K562 (cell line): ENCODE results near the gene ABCC12. TPM values are rescaled to one million over a fixed set of nuclear protein-coding genes. Genes with fewer than 3 reads are reported as not detected.

Source experiments
- ATAC-seq: fragments of 200-7000 bp; cut with Tn5 transposase; 3 replicates; pipeline ENCODE4 v1.9.1; 2020; ENCODE audit warnings: moderate library complexity
- BruUV-seq: library from RNA; stranded (reverse); fragments of 400-500 nt; replicated peaks from 2 replicates; lab custom pipeline; 2021; lab: Mats Ljungman, UMichigan
- CTCF ChIA-PET: fragments of 300-600 bp; formaldehyde crosslinking; extraction: SDS; loops from one replicate; lab custom pipeline; 2021; ENCODE audit warnings: low intra/inter-chr PET ratio; lab: Yijun Ruan, JAX
- POLR2A ChIA-PET: fragments of 300-600, 350-650 bp; sonication (Branson Sonifier 250); formaldehyde crosslinking; extraction: SDS; loops from one replicate; lab custom pipeline; 2021; ENCODE audit warnings: antibody characterized with exemption, inconsistent platforms; lab: Yijun Ruan, JAX
- DNase-seq, 4 experiments: peaks; one replicate each; pipeline versions ENCODE4 v3.0.0 to v3.0.0-alpha.2; 2011 to 2018; ENCODE audit warnings: low spot score in 3 of 4, mixed read lengths in 3 of 4; ENCODE audit errors: extremely low read depth in 1 of 4
- FAIRE-seq: peaks from 2 replicates; lab custom pipeline; 2011; peaks lifted over from hg19 to GRCh38; lab: Jason Lieb, UNC
- H2AFZ ChIP-seq: 2 replicates; pipeline ENCODE4 v1.6.0; 2011; ENCODE audit warnings: low read depth, low read length, control low read depth, inconsistent platforms
- H3K27ac ChIP-seq: fragments of 200-600 bp; 3 replicates; pipeline ENCODE4 v1.8.0; 2011; ENCODE audit warnings: low read depth, mild to moderate bottlenecking, control low read depth, inconsistent platforms, low read length, moderate library complexity, mixed read lengths; ENCODE audit errors: extremely low read depth
- H3K27me3 ChIP-seq, 2 experiments: fragments of 300-600 bp in 1 of 2; 2 replicates in 1 of 2; 3 replicates in 1 of 2; pipeline versions ENCODE4 v1.6.0 to v1.8.0; 2011; ENCODE audit warnings: inconsistent platforms in 2 of 2, low read length in 2 of 2, mild to moderate bottlenecking in 1 of 2, mixed read lengths in 1 of 2, moderate library complexity in 1 of 2; ENCODE audit not compliant: control insufficient read depth in 2 of 2, insufficient read depth in 2 of 2
- H3K36me3 ChIP-seq: fragments of 300-600 bp; 3 replicates; pipeline ENCODE4 v1.8.0; 2011; ENCODE audit warnings: mild to moderate bottlenecking, low read length, inconsistent platforms; ENCODE audit not compliant: control insufficient read depth, insufficient read depth
- H3K4me1 ChIP-seq, 2 experiments: fragments of 200-600 bp in 1 of 2; replicated peaks in 1 of 2; 2 replicates in 1 of 2; 3 replicates in 1 of 2; pipeline versions ENCODE4 v1.5.1 to v1.8.0; 2011; ENCODE audit warnings: inconsistent platforms in 2 of 2, low read length in 2 of 2, mild to moderate bottlenecking in 1 of 2, mixed read lengths in 1 of 2, moderate library complexity in 1 of 2; ENCODE audit not compliant: control insufficient read depth in 2 of 2, insufficient read depth in 2 of 2
- H3K4me2 ChIP-seq: 2 replicates; pipeline ENCODE4 v1.6.1; 2011; ENCODE audit warnings: low read length, control low read depth, inconsistent platforms, mixed read lengths; ENCODE audit not compliant: insufficient read depth
- H3K4me3 ChIP-seq: fragments of 200-600 bp; sonication (generic), shearing (Covaris generic); 2 replicates; pipeline ENCODE4 v1.5.1; 2016; ENCODE audit warnings: control low read depth, inconsistent platforms
- H3K79me2 ChIP-seq: fragments of 200-600 bp; 3 replicates; pipeline ENCODE4 v1.8.0; 2011; ENCODE audit warnings: low read length, inconsistent platforms; ENCODE audit not compliant: control insufficient read depth, insufficient read depth
- H3K9ac ChIP-seq, 2 experiments: 2 replicates each; pipeline versions ENCODE4 v1.6.0 to v1.6.1; 2011; ENCODE audit warnings: low read depth in 2 of 2, low read length in 2 of 2, control low read depth in 1 of 2, inconsistent platforms in 1 of 2, mild to moderate bottlenecking in 1 of 2, mixed read lengths in 1 of 2; ENCODE audit not compliant: insufficient read depth in 1 of 2
- H3K9me1 ChIP-seq: one replicate; pipeline ENCODE4 v1.6.0; 2011; ENCODE audit warnings: inconsistent platforms, mild to moderate bottlenecking, low read length, moderate library complexity; ENCODE audit not compliant: control insufficient read depth, insufficient read depth
- H3K9me3 ChIP-seq: replicated peaks from 2 replicates; pipeline ENCODE4 v1.5.1; 2011; ENCODE audit warnings: low read depth, low read length, inconsistent platforms; ENCODE audit not compliant: control insufficient read depth, insufficient read depth
- H4K20me1 ChIP-seq: replicated peaks from 2 replicates; pipeline ENCODE4 v1.6.1; 2011; ENCODE audit warnings: low read length, inconsistent platforms, mixed read lengths; ENCODE audit not compliant: control insufficient read depth, insufficient read depth
- CBX3 ChIP-seq, 2 experiments: IDR thresholded peaks; 1 replicate in 1 of 2; 2 replicates in 1 of 2; pipeline ENCODE4 v1.6.1; 2012; ENCODE audit warnings: inconsistent platforms in 2 of 2, low read length in 2 of 2, borderline replicate concordance in 1 of 2, control low read depth in 1 of 2
- CREM ChIP-seq: IDR thresholded peaks from 2 replicates; pipeline ENCODE4 v1.6.1; 2014; ENCODE audit warnings: antibody characterized with exemption, low read depth
- IFI16 ChIP-seq: fragments of 250-450 bp; sonication (Bioruptor Pico); IDR thresholded peaks from 2 replicates; pipeline ENCODE4 v2.1.2; 2022; ENCODE audit warnings: mild to moderate bottlenecking, inconsistent platforms
- MAFF ChIP-seq: IDR thresholded peaks from 2 replicates; pipeline ENCODE4 v1.6.1; 2012; ENCODE audit warnings: low read length, improper control_type of control experiment
- MCM3 ChIP-seq: fragments of 450-650 bp; IDR thresholded peaks from 2 replicates; pipeline ENCODE4 v1.6.1; 2016
- PHF21A ChIP-seq: fragments of 450-650 bp; IDR thresholded peaks from 2 replicates; pipeline ENCODE4 v1.6.1; 2017; ENCODE audit warnings: low read depth, borderline replicate concordance
- SMARCA4 ChIP-seq: fragments of 450-650 bp; IDR thresholded peaks from 2 replicates; pipeline ENCODE4 v1.6.1; 2016
- SRSF9 ChIP-seq: fragments of 200-400 bp; formaldehyde crosslinking; IDR thresholded peaks from 2 replicates; pipeline ENCODE4 v1.6.1; 2017; ENCODE audit warnings: low read depth, low read length, borderline replicate concordance
- ZNF274 ChIP-seq: IDR thresholded peaks from 2 replicates; pipeline ENCODE4 v1.6.1; 2011; ENCODE audit warnings: low read depth, mild to moderate bottlenecking, low read length, moderate library complexity, borderline replicate concordance
- ZNF354B ChIP-seq: fragments of 250-450 bp; sonication (Bioruptor Pico); IDR thresholded peaks from 2 replicates; pipeline ENCODE4 v1.4.0; 2020
- ZNF830 ChIP-seq: fragments of 250-450 bp; sonication (Bioruptor Pico); IDR thresholded peaks from 2 replicates; pipeline ENCODE4 v1.5.0; 2021; ENCODE audit warnings: mild to moderate bottlenecking
- WGBS: fragments of 100-300 bp; shearing (Covaris generic); methylation state at CpG from one replicate; pipeline ENCODE4 v1.1.6; 2016; ENCODE audit warnings: low coverage, mixed read lengths; ENCODE audit not compliant: insufficient coverage; ENCODE audit errors: missing lambda C conversion rate; 5-methylcytosine and 5-hydroxymethylcytosine counted together
- in situ Hi-C: fragments of 300-500 bp; cut with MboI; formaldehyde crosslinking; loops from 4 replicates; pipeline ENCODE4 v1.15.0; 2018; ENCODE audit warnings: inconsistent platforms, mixed read lengths
- intact Hi-C: fragments of 100-400 bp; cut with micrococcal nuclease; formaldehyde crosslinking; loops from 2 replicates; pipeline ENCODE4 v1.14.2; 2022
- polyA plus RNA-seq, 8 experiments: library from polyadenylated mRNA; depleted of rRNA in 4 of 8; stranded (reverse) in 5 of 8; unstranded in 3 of 8; fragments of >200 nt; fragmentation: Nextera tagmentation in 2 of 8; fragmentation: Illumina TruSeq in 1 of 8; extraction: Ambion mirVana in 2 of 8; extraction: Trizol in 1 of 8; gene quantifications; 2 replicates each; pipeline versions ENCODE4 v1.2.1 to v1.2.3, GENCODE V29; 2011 to 2014; ENCODE audit warnings: inconsistent platforms in 1 of 8, missing spikeins in 1 of 8
- total RNA-seq, 7 experiments: library from RNA; depleted of rRNA in 6 of 7; stranded (reverse); fragments of >200 nt in 6 of 7; fragmentation: Illumina TruSeq in 2 of 7; extraction: Trizol in 2 of 7; gene quantifications; 2 replicates each; pipeline versions ENCODE4 v1.2.1 to v1.2.3, GENCODE V29; 2011 to 2021; ENCODE audit warnings: low replicate concordance in 1 of 7
- TF ChIP-seq, protein P1 (sequence below): sonication (generic); formaldehyde crosslinking; IDR thresholded peaks from 2 replicates; pipeline ENCODE4 v1.8.0; 2022; ENCODE audit warnings: mild to moderate bottlenecking, missing genetic modification reagents
- TF ChIP-seq, protein P2 (sequence below): fragments of 450-650 bp; conservative IDR thresholded peaks from 2 replicates; pipeline ENCODE4 v1.6.1; 2016; ENCODE audit warnings: missing genetic modification characterization, low read depth, mild to moderate bottlenecking, missing compliant biosample characterization, moderate library complexity
- TF ChIP-seq, protein P3 (sequence below): fragments of 450-650 bp; IDR thresholded peaks from 2 replicates; pipeline ENCODE4 v1.6.1; 2018; ENCODE audit warnings: mild to moderate bottlenecking, low read depth; ENCODE audit not compliant: partially characterized antibody
- TF ChIP-seq, protein P4 (sequence below), 3 experiments: fragments of 200-800 bp in 1 of 3; fragments of 250-450 bp in 1 of 3; fragments of 450-650 bp in 1 of 3; sonication (Bioruptor Pico) in 1 of 3; sonication (Bioruptor generic) in 1 of 3; formaldehyde crosslinking in 1 of 3; IDR thresholded peaks; 2 replicates each; pipeline versions ENCODE4 v1.6.1 to v1.8.0; 2016 to 2022; ENCODE audit warnings: mild to moderate bottlenecking in 2 of 3, missing genetic modification characterization in 2 of 3, missing compliant biosample characterization in 1 of 3, moderate library complexity in 1 of 3

ABCC12 gene
- total and polyA plus RNA-seq, 9 of the 15 experiments (the other 6 are each of a cell fraction or from before 2014, with no cell fraction given): not detected

DNA sequence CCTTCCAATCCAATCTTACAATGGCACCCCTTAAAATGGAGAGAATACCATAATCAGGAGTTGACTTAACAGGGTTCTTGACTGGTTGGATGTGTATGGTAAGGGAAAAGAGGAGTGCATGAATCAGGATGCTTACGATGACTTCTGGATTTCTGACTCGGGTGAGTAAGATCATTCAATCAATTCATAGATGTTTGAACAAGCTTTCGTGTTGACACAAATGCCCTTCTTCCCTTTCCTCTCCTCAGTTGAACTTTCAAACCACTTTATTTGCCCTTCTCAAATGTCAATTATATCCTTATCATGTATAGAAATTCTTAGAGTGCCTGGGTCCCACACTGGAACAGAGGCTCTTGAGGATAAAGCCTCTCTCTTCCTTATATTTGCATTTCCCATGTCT, 25.9 kb downstream of the ABCC12 start:
- Histone ChIP-seq H3K9me1 (no peaks in the 10 kb centered on the region), H3K36me3 (no peaks in the 10 kb centered on the region), H3K4me3 (no peak overlapping the region), H3K27me3 (peaks cover 0 to 23% of the 10 kb centered on the region in 2 experiments; a peak in 2 of 5 replicates), H3K9ac (no peak overlapping the region), H3K27ac (no peak overlapping the region), H3K4me2 (no peak overlapping the region), H3K79me2 (no peaks in the 10 kb centered on the region), H3K9me3 (no peaks in the 10 kb centered on the region), H3K4me1 (no peaks in the 10 kb centered on the region), H4K20me1 (no peaks in the 10 kb centered on the region; the same call in 1 of the 2 replicates), H2AFZ (no peak overlapping the region)
- no TSS peak for BruUV-seq
- intact Hi-C loops (no loop called here), in situ Hi-C loops (no loop called here)
- no peak for ATAC-seq
- ChIA-PET POLR2A (no interaction called here), CTCF (no interaction called here)
- FAIRE-seq: no peak
- DNase-seq: no peak
- whole genome bisulfite sequencing: 2% methylated on average over 3 of the region's 3 CpGs
- TF ChIP-seq ZNF830 (no peak), ZNF274 (no peak), IFI16 (no peak), MAFF (no peak), ZNF354B (CRISPR knock-in tag) (no peak), CREM (no peak), MCM3 (no peak), CBX3 (IDR thresholded peaks at IDR 0.05; ENCODE audit: borderline replicate concordance in 1 of 2, low read length in 2 of 2) (no peak), SRSF9 (no peak), SMARCA4 (no peak), PHF21A (no peak)
- TF ChIP-seq, protein P1, sequence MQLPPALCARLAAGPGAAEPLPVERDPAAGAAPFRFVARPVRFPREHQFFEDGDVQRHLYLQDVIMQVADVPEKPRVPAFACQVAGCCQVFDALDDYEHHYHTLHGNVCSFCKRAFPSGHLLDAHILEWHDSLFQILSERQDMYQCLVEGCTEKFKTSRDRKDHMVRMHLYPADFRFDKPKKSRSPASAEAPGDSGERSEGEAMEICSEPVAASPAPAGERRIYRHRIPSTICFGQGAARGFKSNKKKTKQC (CRISPR knock-in tag): no peak
- TF ChIP-seq, protein P2, sequence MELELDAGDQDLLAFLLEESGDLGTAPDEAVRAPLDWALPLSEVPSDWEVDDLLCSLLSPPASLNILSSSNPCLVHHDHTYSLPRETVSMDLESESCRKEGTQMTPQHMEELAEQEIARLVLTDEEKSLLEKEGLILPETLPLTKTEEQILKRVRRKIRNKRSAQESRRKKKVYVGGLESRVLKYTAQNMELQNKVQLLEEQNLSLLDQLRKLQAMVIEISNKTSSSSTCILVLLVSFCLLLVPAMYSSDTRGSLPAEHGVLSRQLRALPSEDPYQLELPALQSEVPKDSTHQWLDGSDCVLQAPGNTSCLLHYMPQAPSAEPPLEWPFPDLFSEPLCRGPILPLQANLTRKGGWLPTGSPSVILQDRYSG: no peak
- TF ChIP-seq, protein P3, sequence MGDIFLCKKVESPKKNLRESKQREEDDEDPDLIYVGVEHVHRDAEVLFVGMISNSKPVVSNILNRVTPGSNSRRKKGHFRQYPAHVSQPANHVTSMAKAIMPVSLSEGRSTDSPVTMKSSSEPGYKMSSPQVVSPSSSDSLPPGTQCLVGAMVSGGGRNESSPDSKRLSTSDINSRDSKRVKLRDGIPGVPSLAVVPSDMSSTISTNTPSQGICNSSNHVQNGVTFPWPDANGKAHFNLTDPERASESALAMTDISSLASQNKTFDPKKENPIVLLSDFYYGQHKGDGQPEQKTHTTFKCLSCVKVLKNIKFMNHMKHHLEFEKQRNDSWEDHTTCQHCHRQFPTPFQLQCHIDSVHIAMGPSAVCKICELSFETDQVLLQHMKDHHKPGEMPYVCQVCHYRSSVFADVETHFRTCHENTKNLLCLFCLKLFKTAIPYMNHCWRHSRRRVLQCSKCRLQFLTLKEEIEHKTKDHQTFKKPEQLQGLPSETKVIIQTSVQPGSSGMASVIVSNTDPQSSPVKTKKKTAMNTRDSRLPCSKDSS: no peak
- TF ChIP-seq, protein P4, sequence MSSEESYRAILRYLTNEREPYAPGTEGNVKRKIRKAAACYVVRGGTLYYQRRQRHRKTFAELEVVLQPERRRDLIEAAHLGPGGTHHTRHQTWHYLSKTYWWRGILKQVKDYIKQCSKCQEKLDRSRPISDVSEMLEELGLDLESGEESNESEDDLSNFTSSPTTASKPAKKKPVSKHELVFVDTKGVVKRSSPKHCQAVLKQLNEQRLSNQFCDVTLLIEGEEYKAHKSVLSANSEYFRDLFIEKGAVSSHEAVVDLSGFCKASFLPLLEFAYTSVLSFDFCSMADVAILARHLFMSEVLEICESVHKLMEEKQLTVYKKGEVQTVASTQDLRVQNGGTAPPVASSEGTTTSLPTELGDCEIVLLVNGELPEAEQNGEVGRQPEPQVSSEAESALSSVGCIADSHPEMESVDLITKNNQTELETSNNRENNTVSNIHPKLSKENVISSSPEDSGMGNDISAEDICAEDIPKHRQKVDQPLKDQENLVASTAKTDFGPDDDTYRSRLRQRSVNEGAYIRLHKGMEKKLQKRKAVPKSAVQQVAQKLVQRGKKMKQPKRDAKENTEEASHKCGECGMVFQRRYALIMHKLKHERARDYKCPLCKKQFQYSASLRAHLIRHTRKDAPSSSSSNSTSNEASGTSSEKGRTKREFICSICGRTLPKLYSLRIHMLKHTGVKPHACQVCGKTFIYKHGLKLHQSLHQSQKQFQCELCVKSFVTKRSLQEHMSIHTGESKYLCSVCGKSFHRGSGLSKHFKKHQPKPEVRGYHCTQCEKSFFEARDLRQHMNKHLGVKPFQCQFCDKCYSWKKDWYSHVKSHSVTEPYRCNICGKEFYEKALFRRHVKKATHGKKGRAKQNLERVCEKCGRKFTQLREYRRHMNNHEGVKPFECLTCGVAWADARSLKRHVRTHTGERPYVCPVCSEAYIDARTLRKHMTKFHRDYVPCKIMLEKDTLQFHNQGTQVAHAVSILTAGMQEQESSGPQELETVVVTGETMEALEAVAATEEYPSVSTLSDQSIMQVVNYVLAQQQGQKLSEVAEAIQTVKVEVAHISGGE (CRISPR knock-in tag; IDR thresholded peaks at IDR 0.05): no peak
